GOT3 (cell line): Measurements from ENCODE around the gene ARHGEF19.
"Not testable (repeated sequence)": the region's sequence is repeated elsewhere in the genome, so short reads cannot be mapped to it uniquely, and the experiment has no call there.

ENCODE experiments used
- DNase-seq: peaks from one replicate; lab custom pipeline; 2025; ENCODE audit warnings: mixed read lengths; lab: John Stamatoyannopoulos, UW

The ARHGEF19 gene

GRCh38 chr1:16212251-16212961, at the start of gene ARHGEF19:
Gene ARHGEF19, minus strand, starts transcription at chr1:16212652. Its CDS starts 3,598 bp downstream, at chr1:16209054.
- no peak for DNase-seq

GRCh38 chr1:16262067-16262466, 49.6 kb upstream of the ARHGEF19 start:
- no peak for DNase-seq

GRCh38 chr1:16260814-16261213, 48.4 kb upstream of the ARHGEF19 start:
- no peak for DNase-seq

- DNase-seq, result no peak
Observed at GRCh38 chr1:16258591-16259135, 46.2 kb upstream of the ARHGEF19 start.

- DNase-seq, result no peak
Observed at GRCh38 chr1:16257968-16258367, 45.5 kb upstream of the ARHGEF19 start.

- DNase-seq, result not testable (repeated sequence)
Observed at GRCh38 chr1:16257556-16257955, 45.1 kb upstream of the ARHGEF19 start.

GRCh38 chr1:16256478-16256877, 44.0 kb upstream of the ARHGEF19 start:
- DNase-seq, result no peak

- DNase-seq, result no peak
Observed at GRCh38 chr1:16254263-16254928, 41.9 kb upstream of the ARHGEF19 start.

- no peak for DNase-seq
Observed at GRCh38 chr1:16253332-16253922, 41.0 kb upstream of the ARHGEF19 start.

GRCh38 chr1:16252912-16253311, 40.5 kb upstream of the ARHGEF19 start:
- DNase-seq, result no peak

GRCh38 chr1:16251381-16251780, 38.9 kb upstream of the ARHGEF19 start:
- no peak for DNase-seq

- no peak for DNase-seq
Observed at GRCh38 chr1:16250524-16251251, 38.2 kb upstream of the ARHGEF19 start.

GRCh38 chr1:16249596-16250241, 37.3 kb upstream of the ARHGEF19 start:
- no peak for DNase-seq

- no peak for DNase-seq
Observed at GRCh38 chr1:16248603-16249516, 36.4 kb upstream of the ARHGEF19 start.

GRCh38 chr1:16248007-16248436, 35.6 kb upstream of the ARHGEF19 start:
- no peak for DNase-seq

- DNase-seq, result no peak
Observed at GRCh38 chr1:16247441-16247840, 35.0 kb upstream of the ARHGEF19 start.

GRCh38 chr1:16246961-16247360, 34.5 kb upstream of the ARHGEF19 start:
- DNase-seq, result no peak

- not testable (repeated sequence) for DNase-seq
Observed at GRCh38 chr1:16246239-16246638, 33.8 kb upstream of the ARHGEF19 start.

- DNase-seq, result no peak
Observed at GRCh38 chr1:16245476-16246196, 33.2 kb upstream of the ARHGEF19 start.
